ENCODE measurements around the gene CIITA.

The CIITA gene

GRCh38 chr16:10935226-10935915, 58.4 kb downstream of the CIITA start:
- no peak for TF ChIP-seq CTCF (IDR thresholded peaks at IDR 0.05)

- TF ChIP-seq CTCF (IDR thresholded peaks at IDR 0.05), result no peak
Measured at GRCh38 chr16:10936272-10936984, 59.4 kb downstream of the CIITA start.

GRCh38 chr16:10937068-10937859, 60.3 kb downstream of the CIITA start:
- TF ChIP-seq CTCF (IDR thresholded peaks at IDR 0.05), result no peak

- no peak for TF ChIP-seq CTCF (IDR thresholded peaks at IDR 0.05)
Measured at GRCh38 chr16:10938321-10938720, 61.3 kb downstream of the CIITA start.

GRCh38 chr16:10938796-10939648, 62.0 kb downstream of the CIITA start:
- no peak for TF ChIP-seq CTCF (IDR thresholded peaks at IDR 0.05)

- no peak for TF ChIP-seq CTCF (IDR thresholded peaks at IDR 0.05)
Measured at GRCh38 chr16:10939649-10940234, 62.7 kb downstream of the CIITA start.
